ENCODE data around the gene PAWR. TPM values are rescaled to one million over a fixed set of nuclear protein-coding genes. Genes with fewer than 3 reads are reported as not detected.

Gene PAWR
- total RNA-seq, 3 donors from 2014 or later (not counting 1 experiment from before 2014, with no cell fraction given), result 3.2 to 8.1 (median 5.3) TPM

GRCh38 chr12:79680051-79680450, 10.7 kb downstream of the PAWR start:
- H3K4me3 Mint-ChIP-seq, result no peak overlapping the region
- H3K4me3 ChIP-seq (ENCODE audit: low read length), result no peak overlapping the region
- H3K27me3 ChIP-seq (ENCODE audit: control insufficient read depth, insufficient read depth, low read length), result no peaks in the 10 kb centered on the region
- 93% methylated on average over 4 of the region's 4 CpGs for WGBS (ENCODE audit: insufficient coverage)
- no peak overlapping the region for H3K27ac Mint-ChIP-seq
- peaks cover under 1 to 23% of the 10 kb centered on the region in 2 donors for H3K27me3 Mint-ChIP-seq (ENCODE audit: low read depth in 2 of 2)
- TF ChIP-seq CTCF (IDR thresholded peaks at IDR 0.05), result no peak
- no peak for DNase-seq
- ATAC-seq, result no peak
- no peaks in the 10 kb centered on the region for H3K9me3 Mint-ChIP-seq
- H3K4me1 Mint-ChIP-seq, result no peaks in the 10 kb centered on the region
- intact Hi-C loops (cut with micrococcal nuclease), result no loop called here
- H3K36me3 Mint-ChIP-seq, result no peaks in the 10 kb centered on the region
- no peaks in the 10 kb centered on the region for H3K4me1 ChIP-seq (ENCODE audit: control insufficient read depth, insufficient read depth, low read length)
- no peaks in the 10 kb centered on the region for H3K36me3 ChIP-seq (ENCODE audit: control insufficient read depth, insufficient read depth, low read length)
- no peaks in the 10 kb centered on the region for H3K9me3 ChIP-seq (ENCODE audit: control insufficient read depth, insufficient read depth, low read length)
- no peak overlapping the region for H3K27ac ChIP-seq (ENCODE audit: low read length)

GRCh38 chr12:79678306-79678705, 12.5 kb downstream of the PAWR start:
- H3K9me3 Mint-ChIP-seq, result no peaks in the 10 kb centered on the region
- Histone ChIP-seq H3K4me3 (ENCODE audit: low read length) (no peak overlapping the region), H3K36me3 (ENCODE audit: control insufficient read depth, insufficient read depth, low read length) (no peaks in the 10 kb centered on the region), H3K27me3 (ENCODE audit: control insufficient read depth, insufficient read depth, low read length) (no peaks in the 10 kb centered on the region), H3K9me3 (ENCODE audit: control insufficient read depth, insufficient read depth, low read length) (no peaks in the 10 kb centered on the region), H3K27ac (ENCODE audit: low read length) (no peak overlapping the region), H3K4me1 (ENCODE audit: control insufficient read depth, insufficient read depth, low read length) (no peaks in the 10 kb centered on the region)
- H3K27ac Mint-ChIP-seq, result no peak overlapping the region
- no peaks in the 10 kb centered on the region for H3K4me1 Mint-ChIP-seq
- TF ChIP-seq CTCF (IDR thresholded peaks at IDR 0.05), result no peak
- ATAC-seq, result no peak
- peaks cover 0 to 23% of the 10 kb centered on the region in 2 donors for H3K27me3 Mint-ChIP-seq (ENCODE audit: low read depth in 2 of 2)
- intact Hi-C loops (cut with micrococcal nuclease), result no loop called here
- H3K36me3 Mint-ChIP-seq, result no peaks in the 10 kb centered on the region
- H3K4me3 Mint-ChIP-seq, result no peak overlapping the region
- no peak for DNase-seq

- no peak overlapping the region for H3K27ac ChIP-seq (ENCODE audit: low read length)
- intact Hi-C loops (cut with micrococcal nuclease), result no loop called here
- no peak for TF ChIP-seq CTCF (IDR thresholded peaks at IDR 0.05)
- H3K36me3 ChIP-seq (ENCODE audit: control insufficient read depth, insufficient read depth, low read length), result no peaks in the 10 kb centered on the region
- Mint-ChIP-seq H3K4me3 (no peak overlapping the region), H3K27me3 (ENCODE audit: low read depth in 2 of 2) (peaks cover 0 to 23% of the 10 kb centered on the region in 2 donors), H3K36me3 (no peaks in the 10 kb centered on the region), H3K27ac (no peak overlapping the region), H3K9me3 (no peaks in the 10 kb centered on the region), H3K4me1 (no peaks in the 10 kb centered on the region)
- WGBS (ENCODE audit: insufficient coverage), result 100% methylated on average over 1 of the region's 2 CpGs
- no peaks in the 10 kb centered on the region for H3K27me3 ChIP-seq (ENCODE audit: control insufficient read depth, insufficient read depth, low read length)
- no peak overlapping the region for H3K4me3 ChIP-seq (ENCODE audit: low read length)
- no peaks in the 10 kb centered on the region for H3K4me1 ChIP-seq (ENCODE audit: control insufficient read depth, insufficient read depth, low read length)
- ATAC-seq (no peak), DNase-seq (no peak)
- H3K9me3 ChIP-seq (ENCODE audit: control insufficient read depth, insufficient read depth, low read length), result no peaks in the 10 kb centered on the region
These were observed 13.1 kb downstream of the PAWR start for GRCh38 chr12:79677672-79678071.

DNA sequence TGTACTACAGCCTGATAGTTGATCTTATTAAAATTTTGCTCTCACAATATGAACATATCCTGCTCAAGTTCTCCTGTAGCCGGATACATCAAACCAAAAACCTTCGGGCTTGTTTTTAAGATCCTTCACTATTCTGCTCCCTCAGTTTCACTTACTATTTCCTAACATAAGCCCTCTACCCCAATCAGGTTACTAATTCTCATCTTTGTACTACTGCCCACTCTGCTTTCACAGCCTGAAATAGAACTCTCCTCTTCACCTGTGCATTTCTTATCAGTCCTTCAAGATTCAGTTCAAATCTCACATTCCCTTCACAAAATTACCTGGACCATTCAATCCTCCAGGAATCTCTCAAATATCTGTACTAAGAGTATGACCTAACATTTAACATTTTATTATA, 14.2 kb downstream of the PAWR start:
- Mint-ChIP-seq H3K36me3 (no peaks in the 10 kb centered on the region), H3K27me3 (ENCODE audit: low read depth in 2 of 2) (peaks cover 0 to 23% of the 10 kb centered on the region in 2 donors), H3K4me3 (no peak overlapping the region), H3K4me1 (no peaks in the 10 kb centered on the region), H3K27ac (no peak overlapping the region), H3K9me3 (no peaks in the 10 kb centered on the region)
- ATAC-seq, result no peak
- TF ChIP-seq CTCF (IDR thresholded peaks at IDR 0.05), result no peak
- Histone ChIP-seq H3K36me3 (ENCODE audit: control insufficient read depth, insufficient read depth, low read length) (no peaks in the 10 kb centered on the region), H3K27ac (ENCODE audit: low read length) (no peak overlapping the region), H3K4me1 (ENCODE audit: control insufficient read depth, insufficient read depth, low read length) (no peaks in the 10 kb centered on the region), H3K9me3 (ENCODE audit: control insufficient read depth, insufficient read depth, low read length) (peaks cover 4% of the 10 kb centered on the region), H3K4me3 (ENCODE audit: low read length) (no peak overlapping the region), H3K27me3 (ENCODE audit: control insufficient read depth, insufficient read depth, low read length) (no peaks in the 10 kb centered on the region)
- DNase-seq, result no peak
- WGBS (ENCODE audit: insufficient coverage), result 89% methylated on average over 2 of the region's 2 CpGs
- intact Hi-C loops (cut with micrococcal nuclease), result no loop called here

Data from natural killer cell (primary cell).